Activated CD4-positive, alpha-beta T cell treated with anti-CD3 and anti-CD28 coated beads, Interleukin-2, amount 10 ng/mL, durations not matched to agents 24 days and 14 days (primary cell): ENCODE data around the gene MEGF6. TPM values are rescaled to one million over a fixed set of nuclear protein-coding genes. Genes with fewer than 3 reads are reported as not detected.
A peak's percentile ranks its signal among the peaks of the same experiment; 100 is the strongest.

Experiments used
- DNase-seq: peaks from one replicate; pipeline ENCODE4 v3.0.0; 2022
- H3K27ac Mint-ChIP-seq: one replicate; pipeline ENCODE4 v1.8.0; 2022; ENCODE audit warnings: mild to moderate bottlenecking, mixed read lengths
- H3K27me3 Mint-ChIP-seq: one replicate; pipeline ENCODE4 v1.8.0; 2022; ENCODE audit warnings: mixed read lengths
- H3K36me3 Mint-ChIP-seq: one replicate; pipeline ENCODE4 v1.8.0; 2022; ENCODE audit warnings: low read depth, mild to moderate bottlenecking, mixed read lengths
- H3K4me1 Mint-ChIP-seq: one replicate; pipeline ENCODE4 v1.8.0; 2021; ENCODE audit warnings: mixed read lengths
- H3K4me3 Mint-ChIP-seq: one replicate; pipeline ENCODE4 v1.8.0; 2022; ENCODE audit warnings: mild to moderate bottlenecking, moderate library complexity, mixed read lengths
- H3K9me3 Mint-ChIP-seq: one replicate; pipeline ENCODE4 v1.8.0; 2021; ENCODE audit warnings: mixed read lengths
- intact Hi-C: fragments of 100-400 bp; cut with micrococcal nuclease; formaldehyde crosslinking; loops from one replicate; pipeline ENCODE4 v1.15.1; 2023
- total RNA-seq: library from RNA; stranded (reverse); gene quantifications from 2 replicates; pipeline ENCODE4 v1.2.3, GENCODE V29; 2022

The MEGF6 gene
- total RNA-seq, 1 donor from 2014 or later = 1.7 TPM

- Mint-ChIP-seq H3K36me3 (peaks cover 7% of the 10 kb centered on the region), H3K4me1 (peaks cover 20% of the 10 kb centered on the region)
These were observed 40.0 kb upstream of the MEGF6 start for GRCh38 chr1:3651026-3651929.

GRCh38 chr1:3650248-3651025, 39.1 kb upstream of the MEGF6 start:
- no peak for DNase-seq
- H3K36me3 Mint-ChIP-seq = peaks cover 9% of the 10 kb centered on the region
- H3K27ac Mint-ChIP-seq = peak overlapping the region; percentile 53
- H3K9me3 Mint-ChIP-seq = no peaks in the 10 kb centered on the region
- intact Hi-C loops = loop anchor here (1.0 to 10.0 kb wide), 4 partner anchors 26 to 146 kb away; partner anchors contain the start of genes LRRC47 and SMIM1
- peak overlapping the region; percentile 80 for H3K4me3 Mint-ChIP-seq
- peaks cover 20% of the 10 kb centered on the region for H3K4me1 Mint-ChIP-seq
- H3K27me3 Mint-ChIP-seq = peaks cover 34% of the 10 kb centered on the region

More at GRCh38 chr1:3651026-3651929, 40.0 kb upstream of the MEGF6 start:
- intact Hi-C loops = loop anchor here (2.0 to 10.0 kb wide), 2 partner anchors 74 to 122 kb away; partner anchors contain the start of gene SMIM1
- Mint-ChIP-seq H3K4me3 (peak overlapping the region; percentile 53), H3K27ac (no peak overlapping the region), H3K27me3 (peaks cover 42% of the 10 kb centered on the region), H3K9me3 (no peaks in the 10 kb centered on the region)
- peak; percentile 61 for DNase-seq

GRCh38 chr1:3649342-3650247, 38.3 kb upstream of the MEGF6 start, which contains the start of gene WRAP73:
WRAP73 (minus strand) TSS chr1:3650103; CDS start chr1:3649999, 104 bp downstream.
- peak; percentile 97 for DNase-seq
- Mint-ChIP-seq H3K9me3 (no peaks in the 10 kb centered on the region), H3K4me3 (peak within 1 kb of the TSS; percentile 80), H3K36me3 (peaks cover 14% of the 10 kb centered on the region), H3K27ac (peak within 1 kb of the TSS; percentile 53), H3K27me3 (peaks cover 26% of the 10 kb centered on the region), H3K4me1 (peaks cover 20% of the 10 kb centered on the region)
- intact Hi-C loops = loop anchor here (1.0 to 10.0 kb wide), 4 partner anchors 25 to 147 kb away; partner anchors contain the start of genes LRRC47 and SMIM1

GRCh38 chr1:3646596-3646995, 35.3 kb upstream of the MEGF6 start:
- Mint-ChIP-seq H3K9me3 (no peaks in the 10 kb centered on the region), H3K27ac (no peak overlapping the region), H3K36me3 (peaks cover 24% of the 10 kb centered on the region), H3K4me1 (peaks cover 20% of the 10 kb centered on the region), H3K27me3 (peaks cover 9% of the 10 kb centered on the region), H3K4me3 (no peak overlapping the region)
- intact Hi-C loops = no loop called here
- DNase-seq = no peak

- DNase-seq = no peak
- intact Hi-C loops = no loop called here
- H3K4me3 Mint-ChIP-seq = no peak overlapping the region
- H3K36me3 Mint-ChIP-seq = peaks cover 24% of the 10 kb centered on the region
- no peak overlapping the region for H3K27ac Mint-ChIP-seq
- no peaks in the 10 kb centered on the region for H3K9me3 Mint-ChIP-seq
- H3K4me1 Mint-ChIP-seq = peaks cover 17% of the 10 kb centered on the region
- peaks cover 4% of the 10 kb centered on the region for H3K27me3 Mint-ChIP-seq
These were observed 34.5 kb upstream of the MEGF6 start for GRCh38 chr1:3645666-3646355.

GRCh38 chr1:3645247-3645646, 33.9 kb upstream of the MEGF6 start:
- H3K36me3 Mint-ChIP-seq = peaks cover 24% of the 10 kb centered on the region
- DNase-seq = no peak
- intact Hi-C loops = no loop called here
- H3K9me3 Mint-ChIP-seq = no peaks in the 10 kb centered on the region
- no peak overlapping the region for H3K27ac Mint-ChIP-seq
- H3K4me1 Mint-ChIP-seq = peaks cover 17% of the 10 kb centered on the region
- H3K4me3 Mint-ChIP-seq = no peak overlapping the region
- peaks cover 2% of the 10 kb centered on the region for H3K27me3 Mint-ChIP-seq

GRCh38 chr1:3644273-3644672, 33.0 kb upstream of the MEGF6 start:
- Mint-ChIP-seq H3K4me3 (no peak overlapping the region), H3K27me3 (no peaks in the 10 kb centered on the region), H3K27ac (no peak overlapping the region), H3K36me3 (peaks cover 22% of the 10 kb centered on the region), H3K9me3 (no peaks in the 10 kb centered on the region), H3K4me1 (peaks cover 16% of the 10 kb centered on the region)
- no peak for DNase-seq
- intact Hi-C loops = no loop called here

GRCh38 chr1:3642919-3643675, 31.8 kb upstream of the MEGF6 start:
- intact Hi-C loops = no loop called here
- DNase-seq = no peak
- H3K4me3 Mint-ChIP-seq = no peak overlapping the region
- peaks cover 21% of the 10 kb centered on the region for H3K36me3 Mint-ChIP-seq
- H3K9me3 Mint-ChIP-seq = no peaks in the 10 kb centered on the region
- no peak overlapping the region for H3K27ac Mint-ChIP-seq
- peaks cover 4% of the 10 kb centered on the region for H3K4me1 Mint-ChIP-seq
- no peaks in the 10 kb centered on the region for H3K27me3 Mint-ChIP-seq

- peaks cover 20% of the 10 kb centered on the region for H3K36me3 Mint-ChIP-seq
- no peaks in the 10 kb centered on the region for H3K27me3 Mint-ChIP-seq
- no peak overlapping the region for H3K4me3 Mint-ChIP-seq
- no peaks in the 10 kb centered on the region for H3K9me3 Mint-ChIP-seq
- intact Hi-C loops = no loop called here
- no peak overlapping the region for H3K27ac Mint-ChIP-seq
- DNase-seq = no peak
- H3K4me1 Mint-ChIP-seq = no peaks in the 10 kb centered on the region
These were observed 30.5 kb upstream of the MEGF6 start for GRCh38 chr1:3641816-3642215.

GRCh38 chr1:3641046-3641760, 29.9 kb upstream of the MEGF6 start:
- H3K27ac Mint-ChIP-seq = no peak overlapping the region
- intact Hi-C loops = no loop called here
- H3K4me3 Mint-ChIP-seq = no peak overlapping the region
- no peak for DNase-seq
- H3K27me3 Mint-ChIP-seq = no peaks in the 10 kb centered on the region
- peaks cover 21% of the 10 kb centered on the region for H3K36me3 Mint-ChIP-seq
- H3K9me3 Mint-ChIP-seq = no peaks in the 10 kb centered on the region
- no peaks in the 10 kb centered on the region for H3K4me1 Mint-ChIP-seq

GRCh38 chr1:3640121-3640837, 29.0 kb upstream of the MEGF6 start:
- intact Hi-C loops = no loop called here
- no peak for DNase-seq
- Mint-ChIP-seq H3K4me3 (no peak overlapping the region), H3K27me3 (no peaks in the 10 kb centered on the region), H3K27ac (no peak overlapping the region), H3K36me3 (peaks cover 21% of the 10 kb centered on the region), H3K4me1 (no peaks in the 10 kb centered on the region), H3K9me3 (no peaks in the 10 kb centered on the region)
